ENCODE measurements around the gene PPFIA4. TPM values are rescaled to one million over a fixed set of nuclear protein-coding genes. Genes with fewer than 3 reads are reported as not detected.

Gene PPFIA4
- total and polyA plus RNA-seq, 9 of the 15 experiments (the other 6 are each of a cell fraction or from before 2014, with no cell fraction given) = 0.07 to 12.0 (median 0.70) TPM

DNA sequence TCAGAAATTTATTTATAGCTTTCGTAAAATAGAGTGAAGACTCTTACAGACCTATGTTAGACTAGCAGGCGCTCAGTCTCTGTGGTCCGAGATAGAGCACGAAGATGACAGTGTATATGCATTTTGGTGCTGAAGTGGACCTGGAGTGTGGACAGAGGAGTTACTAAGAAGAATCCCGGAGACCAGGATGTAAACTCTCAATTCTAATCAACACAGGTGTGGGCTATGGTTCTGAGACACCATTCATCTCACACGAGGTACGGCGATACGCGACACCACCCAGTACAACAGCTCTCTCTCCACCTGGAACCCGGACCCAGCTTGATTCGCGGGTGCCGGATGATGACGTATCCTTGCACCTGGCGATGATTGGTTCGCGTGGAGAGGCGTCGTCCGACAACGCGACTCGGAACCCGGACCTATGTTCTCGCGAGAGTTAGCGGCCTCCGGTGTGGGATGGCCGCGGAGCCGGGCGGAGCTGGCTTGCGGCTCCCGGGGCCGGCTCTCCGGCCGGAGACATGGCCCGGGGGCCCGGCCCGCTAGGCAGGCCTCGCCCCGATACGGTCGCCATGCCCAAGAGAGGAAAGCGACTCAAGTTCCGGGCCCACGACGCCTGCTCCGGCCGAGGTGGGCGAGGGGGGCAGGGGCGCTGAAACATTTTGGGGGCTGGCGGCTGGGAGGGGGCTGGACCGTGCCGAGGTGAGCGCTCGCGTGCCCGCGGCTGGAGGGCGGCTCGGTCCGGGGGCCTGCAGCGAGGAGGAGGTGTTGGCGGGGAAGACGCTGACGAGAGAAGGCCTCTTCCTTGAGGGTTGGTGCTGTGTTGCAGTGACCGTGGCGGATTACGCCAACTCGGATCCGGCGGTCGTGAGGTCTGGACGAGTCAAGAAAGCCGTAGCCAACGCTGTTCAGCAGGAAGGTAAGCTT, 19.1 kb upstream of the PPFIA4 start, which contains the start of gene TMEM183A (continued):
- no peak for TF ChIP-seq TOE1 (IDR thresholded peaks at IDR 0.05; ENCODE audit: borderline replicate concordance)
- no peak for TF ChIP-seq TOE1 (CRISPR knock-in tag; IDR thresholded peaks at IDR 0.05; ENCODE audit: borderline replicate concordance, low read depth)
- TF ChIP-seq NCOA2 (IDR thresholded peaks at IDR 0.05; ENCODE audit: partially characterized antibody in 2 of 2) = no peak
- no peak for TF ChIP-seq POLR3G (IDR thresholded peaks at IDR 0.05; ENCODE audit: extremely low read depth, insufficient read length, insufficient replicate concordance)
- no peak for TF ChIP-seq GATAD2B (IDR thresholded peaks at IDR 0.05; ENCODE audit: borderline replicate concordance)
- TF ChIP-seq HMG20A (CRISPR knock-in tag; conservative IDR thresholded peaks at IDR 0.05) = no peak
- TF ChIP-seq GABPB1 (CRISPR knock-in tag; IDR thresholded peaks at IDR 0.05) = peak; percentile 63
- TF ChIP-seq XRCC5 (IDR thresholded peaks at IDR 0.05; ENCODE audit: low read depth, low read length) = 0 out of 2 replicates have a peak, but pooled peaks have one; percentile 13
- no peak for TF ChIP-seq NCOA4 (IDR thresholded peaks at IDR 0.05; ENCODE audit: partially characterized antibody)
- 0 out of 2 replicates have a peak, but pooled peaks have one; percentile 3 for TF ChIP-seq ETV1 (tag; conservative IDR thresholded peaks at IDR 0.05; ENCODE audit: low read depth)
- 0 out of 2 replicates have a peak, but pooled peaks have one; percentile 61 for TF ChIP-seq RFX5 (IDR thresholded peaks at IDR 0.05; ENCODE audit: low read depth, low read length)
- TF ChIP-seq, protein P1, sequence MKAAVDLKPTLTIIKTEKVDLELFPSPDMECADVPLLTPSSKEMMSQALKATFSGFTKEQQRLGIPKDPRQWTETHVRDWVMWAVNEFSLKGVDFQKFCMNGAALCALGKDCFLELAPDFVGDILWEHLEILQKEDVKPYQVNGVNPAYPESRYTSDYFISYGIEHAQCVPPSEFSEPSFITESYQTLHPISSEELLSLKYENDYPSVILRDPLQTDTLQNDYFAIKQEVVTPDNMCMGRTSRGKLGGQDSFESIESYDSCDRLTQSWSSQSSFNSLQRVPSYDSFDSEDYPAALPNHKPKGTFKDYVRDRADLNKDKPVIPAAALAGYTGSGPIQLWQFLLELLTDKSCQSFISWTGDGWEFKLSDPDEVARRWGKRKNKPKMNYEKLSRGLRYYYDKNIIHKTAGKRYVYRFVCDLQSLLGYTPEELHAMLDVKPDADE (conservative IDR thresholded peaks at IDR 0.05; ENCODE audit: control insufficient read depth, low read depth, low read length) = no peak
- peak; percentile 92 to 94 for TF ChIP-seq FOXK2 (conservative IDR thresholded peaks at IDR 0.05 in 1 of 2, IDR thresholded peaks at IDR 0.05 in 1 of 2; ENCODE audit: low read depth in 2 of 2)
- TF ChIP-seq ZEB2 (IDR thresholded peaks at IDR 0.05) = no peak
- TF ChIP-seq RBM25 (IDR thresholded peaks at IDR 0.05; ENCODE audit: low read depth, low read length, severe bottlenecking) = peak; percentile 87
- no peak for TF ChIP-seq HNRNPH1 (optimal IDR thresholded peaks at IDR 0.05; ENCODE audit: low read depth, low read length)
- TF ChIP-seq, protein P2, sequence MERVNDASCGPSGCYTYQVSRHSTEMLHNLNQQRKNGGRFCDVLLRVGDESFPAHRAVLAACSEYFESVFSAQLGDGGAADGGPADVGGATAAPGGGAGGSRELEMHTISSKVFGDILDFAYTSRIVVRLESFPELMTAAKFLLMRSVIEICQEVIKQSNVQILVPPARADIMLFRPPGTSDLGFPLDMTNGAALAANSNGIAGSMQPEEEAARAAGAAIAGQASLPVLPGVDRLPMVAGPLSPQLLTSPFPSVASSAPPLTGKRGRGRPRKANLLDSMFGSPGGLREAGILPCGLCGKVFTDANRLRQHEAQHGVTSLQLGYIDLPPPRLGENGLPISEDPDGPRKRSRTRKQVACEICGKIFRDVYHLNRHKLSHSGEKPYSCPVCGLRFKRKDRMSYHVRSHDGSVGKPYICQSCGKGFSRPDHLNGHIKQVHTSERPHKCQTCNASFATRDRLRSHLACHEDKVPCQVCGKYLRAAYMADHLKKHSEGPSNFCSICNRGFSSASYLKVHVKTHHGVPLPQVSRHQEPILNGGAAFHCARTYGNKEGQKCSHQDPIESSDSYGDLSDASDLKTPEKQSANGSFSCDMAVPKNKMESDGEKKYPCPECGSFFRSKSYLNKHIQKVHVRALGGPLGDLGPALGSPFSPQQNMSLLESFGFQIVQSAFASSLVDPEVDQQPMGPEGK (CRISPR knock-in tag; IDR thresholded peaks at IDR 0.05; ENCODE audit: borderline replicate concordance) = no peak
- TF ChIP-seq TRIM24 (IDR thresholded peaks at IDR 0.05) = no peak
- TF ChIP-seq WHSC1 (IDR thresholded peaks at IDR 0.05; ENCODE audit: low read length) = no peak
- TF ChIP-seq, protein P3, sequence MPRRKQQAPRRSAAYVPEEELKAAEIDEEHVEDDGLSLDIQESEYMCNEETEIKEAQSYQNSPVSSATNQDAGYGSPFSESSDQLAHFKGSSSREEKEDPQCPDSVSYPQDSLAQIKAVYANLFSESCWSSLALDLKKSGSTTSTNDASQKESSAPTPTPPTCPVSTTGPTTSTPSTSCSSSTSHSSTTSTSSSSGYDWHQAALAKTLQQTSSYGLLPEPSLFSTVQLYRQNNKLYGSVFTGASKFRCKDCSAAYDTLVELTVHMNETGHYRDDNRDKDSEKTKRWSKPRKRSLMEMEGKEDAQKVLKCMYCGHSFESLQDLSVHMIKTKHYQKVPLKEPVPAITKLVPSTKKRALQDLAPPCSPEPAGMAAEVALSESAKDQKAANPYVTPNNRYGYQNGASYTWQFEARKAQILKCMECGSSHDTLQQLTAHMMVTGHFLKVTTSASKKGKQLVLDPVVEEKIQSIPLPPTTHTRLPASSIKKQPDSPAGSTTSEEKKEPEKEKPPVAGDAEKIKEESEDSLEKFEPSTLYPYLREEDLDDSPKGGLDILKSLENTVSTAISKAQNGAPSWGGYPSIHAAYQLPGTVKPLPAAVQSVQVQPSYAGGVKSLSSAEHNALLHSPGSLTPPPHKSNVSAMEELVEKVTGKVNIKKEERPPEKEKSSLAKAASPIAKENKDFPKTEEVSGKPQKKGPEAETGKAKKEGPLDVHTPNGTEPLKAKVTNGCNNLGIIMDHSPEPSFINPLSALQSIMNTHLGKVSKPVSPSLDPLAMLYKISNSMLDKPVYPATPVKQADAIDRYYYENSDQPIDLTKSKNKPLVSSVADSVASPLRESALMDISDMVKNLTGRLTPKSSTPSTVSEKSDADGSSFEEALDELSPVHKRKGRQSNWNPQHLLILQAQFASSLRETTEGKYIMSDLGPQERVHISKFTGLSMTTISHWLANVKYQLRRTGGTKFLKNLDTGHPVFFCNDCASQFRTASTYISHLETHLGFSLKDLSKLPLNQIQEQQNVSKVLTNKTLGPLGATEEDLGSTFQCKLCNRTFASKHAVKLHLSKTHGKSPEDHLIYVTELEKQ (CRISPR knock-in tag; IDR thresholded peaks at IDR 0.05) = peak; percentile 23; the same call in 1 of the 2 replicates
- TF ChIP-seq ZNF589 (CRISPR knock-in tag; IDR thresholded peaks at IDR 0.05; ENCODE audit: low read depth) = no peak
